Spinal cord (tissue), 10 donors: ENCODE results near the gene TNFRSF9. TPM values are rescaled to one million over a fixed set of nuclear protein-coding genes. Genes with fewer than 3 reads are reported as not detected.
"Not testable (repeated sequence)": the region's sequence is repeated elsewhere in the genome, so short reads cannot be mapped to it uniquely, and the experiment has no call there.

Source experiments
- DNase-seq, 6 donors: peaks; one replicate each; pipeline versions ENCODE4 v3.0.0 to v3.0.0-alpha.2; 2013 to 2015; ENCODE audit warnings: low spot score in 6 of 6, low read depth in 4 of 6
- H3K27ac ChIP-seq: one replicate; pipeline ENCODE4 v1.5.1; 2013; ENCODE audit warnings: low read depth, low read length, control low read depth
- H3K27me3 ChIP-seq: one replicate; pipeline ENCODE4 v1.6.1; 2013; ENCODE audit warnings: low read length; ENCODE audit not compliant: control insufficient read depth, insufficient read depth
- H3K36me3 ChIP-seq: one replicate; pipeline ENCODE4 v1.6.1; 2013; ENCODE audit warnings: low read length; ENCODE audit not compliant: control insufficient read depth, insufficient read depth
- H3K4me1 ChIP-seq: one replicate; pipeline ENCODE4 v1.6.1; 2013; ENCODE audit warnings: low read length; ENCODE audit not compliant: control insufficient read depth, insufficient read depth
- H3K4me3 ChIP-seq: one replicate; pipeline ENCODE4 v1.5.1; 2013; ENCODE audit warnings: low read depth, low read length, control low read depth
- H3K9me3 ChIP-seq: one replicate; pipeline ENCODE4 v1.6.1; 2013; ENCODE audit warnings: low read length; ENCODE audit not compliant: control insufficient read depth, insufficient read depth
- WGBS: methylation state at CpG from one replicate; pipeline ENCODE4 v1.1.5; 2013; ENCODE audit warnings: missing lambda C conversion rate; ENCODE audit not compliant: insufficient coverage; 5-methylcytosine and 5-hydroxymethylcytosine counted together
- polyA plus RNA-seq, 2 donors: library from polyadenylated mRNA; unstranded; fragments of 120-200 nt; gene quantifications; one replicate each; pipeline ENCODE4 v1.2.1, GENCODE V29; 2013; ENCODE audit not compliant: insufficient read length in 2 of 2
- total RNA-seq, 2 donors: library from RNA; depleted of rRNA in 1 of 2; stranded (reverse); fragments of 120-200 nt in 1 of 2; fragments of >200 nt in 1 of 2; gene quantifications; one replicate each; pipeline versions ENCODE4 v1.2.3 to v1.2.4, GENCODE V29; 2013 to 2014
- donor health status: healthy.

Gene TNFRSF9
- total and polyA plus RNA-seq, 4 donors: 0.10 to 0.29 (median 0.11) TPM; not detected in 1

DNA sequence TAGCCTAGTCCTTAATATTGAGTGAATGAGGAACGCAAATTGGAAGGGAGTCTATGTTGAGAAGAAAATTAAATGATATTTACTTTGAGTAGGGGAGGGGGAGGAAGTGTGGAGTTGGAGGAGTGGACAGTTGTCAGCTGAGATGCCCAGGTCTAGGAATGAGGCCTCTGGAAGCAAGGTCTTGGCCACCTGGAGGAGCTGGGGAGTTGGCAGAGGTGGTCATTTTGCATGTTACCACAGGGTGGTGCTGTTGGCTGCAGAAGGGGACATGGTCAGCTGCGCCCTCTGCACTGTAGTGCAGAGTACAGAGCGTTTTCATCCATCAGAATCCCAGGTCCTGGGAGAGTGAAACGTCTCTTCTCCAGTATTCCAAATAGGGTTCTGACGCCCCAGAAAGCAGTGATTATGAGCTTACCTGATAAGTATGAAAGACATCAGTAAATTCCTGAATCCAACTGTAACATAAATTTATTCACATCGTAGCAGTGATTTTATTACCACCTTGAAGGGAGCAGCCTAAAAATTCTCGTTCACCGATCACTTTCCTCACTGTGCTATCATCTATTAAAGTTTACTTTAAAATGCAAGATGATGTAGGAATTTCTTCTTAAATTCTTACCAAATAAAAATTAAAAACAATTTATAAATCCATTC is 34.7 kb upstream of the TNFRSF9 start:
- H3K4me1 ChIP-seq: no peaks in the 10 kb centered on the region
- no peak overlapping the region for H3K4me3 ChIP-seq
- DNase-seq: peak in 3 of 6 donors; percentile 53 to 85 (median 74)
- H3K36me3 ChIP-seq: peaks cover 60% of the 10 kb centered on the region
- no peak overlapping the region for H3K27ac ChIP-seq
- 30% methylated on average over 2 of the region's 8 CpGs for WGBS
- no peaks in the 10 kb centered on the region for H3K9me3 ChIP-seq
- H3K27me3 ChIP-seq: no peaks in the 10 kb centered on the region

DNA sequence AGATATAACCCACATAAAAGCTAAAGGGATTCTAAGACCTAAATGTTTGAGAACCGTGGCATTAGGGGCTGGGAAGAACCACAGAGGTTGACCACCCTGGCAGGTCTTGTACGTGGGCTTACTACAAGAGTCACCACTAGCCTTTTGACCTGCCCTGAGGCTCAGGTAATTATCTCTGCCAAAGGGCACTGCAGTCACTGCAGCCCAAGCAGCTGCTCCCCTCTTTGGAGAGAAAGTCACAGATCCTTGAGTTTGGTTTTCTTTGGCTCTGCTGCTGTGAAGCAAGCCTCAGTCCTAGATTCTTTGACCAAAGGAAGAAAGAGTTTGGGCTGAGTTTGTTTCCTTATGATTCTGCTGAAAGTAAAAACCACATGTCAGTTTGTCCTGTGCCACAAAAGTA is 32.4 kb upstream of the TNFRSF9 start:
- Histone ChIP-seq H3K4me3 (no peak overlapping the region), H3K27ac (no peak overlapping the region), H3K9me3 (no peaks in the 10 kb centered on the region), H3K36me3 (peaks cover 54% of the 10 kb centered on the region), H3K4me1 (no peaks in the 10 kb centered on the region), H3K27me3 (no peaks in the 10 kb centered on the region)
- DNase-seq: no peak
- 82% methylated on average over 2 of the region's 2 CpGs for WGBS

DNA sequence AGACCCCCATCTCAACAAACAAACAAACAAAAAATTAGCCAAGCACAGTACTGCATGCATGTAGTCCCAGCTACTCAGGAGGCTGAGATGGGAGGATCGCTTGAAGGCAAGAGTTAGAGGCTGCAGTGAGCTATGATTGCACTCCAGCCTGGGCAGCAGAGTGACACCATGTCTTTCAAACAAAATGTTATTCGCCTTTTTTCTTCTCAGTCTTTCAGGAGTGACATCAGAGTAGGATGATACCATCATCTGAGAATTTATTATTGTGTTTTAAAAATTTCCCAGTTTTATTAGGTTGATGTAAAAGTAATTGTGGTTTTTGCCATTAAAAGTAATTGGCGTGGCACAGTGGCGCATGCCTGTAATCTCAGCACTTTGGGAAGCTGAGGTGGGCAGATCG is 31.6 kb upstream of the TNFRSF9 start:
- Histone ChIP-seq H3K27me3 (no peaks in the 10 kb centered on the region), H3K9me3 (no peaks in the 10 kb centered on the region), H3K4me1 (no peaks in the 10 kb centered on the region), H3K36me3 (peaks cover 54% of the 10 kb centered on the region), H3K4me3 (no peak overlapping the region), H3K27ac (no peak overlapping the region)
- no peak for DNase-seq
- 100% methylated on average over 4 of the region's 5 CpGs for WGBS

DNA sequence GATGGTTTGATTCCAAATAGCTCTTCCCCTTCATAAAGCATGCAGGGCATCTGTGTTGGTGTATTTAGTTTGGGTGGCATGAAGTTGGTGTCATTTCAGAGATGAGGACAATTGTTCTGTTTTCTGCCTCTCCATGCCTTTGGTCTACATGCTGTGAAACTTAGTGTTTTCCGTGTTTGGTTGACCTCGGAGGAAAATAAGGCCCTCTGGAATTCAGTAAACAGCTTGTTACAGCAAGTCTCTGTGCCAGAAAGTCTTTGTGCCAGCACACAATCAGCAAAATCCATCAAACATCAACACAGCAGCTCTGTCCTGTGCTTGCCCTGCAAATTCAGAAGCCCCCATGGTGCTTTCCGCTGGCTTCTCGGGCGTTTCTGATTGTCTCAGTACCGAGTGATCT is 30.4 kb upstream of the TNFRSF9 start:
- Histone ChIP-seq H3K9me3 (no peaks in the 10 kb centered on the region), H3K4me1 (no peaks in the 10 kb centered on the region), H3K27me3 (no peaks in the 10 kb centered on the region), H3K4me3 (no peak overlapping the region), H3K36me3 (peaks cover 57% of the 10 kb centered on the region), H3K27ac (no peak overlapping the region)
- WGBS: 74% methylated on average over 6 of the region's 6 CpGs
- peak in 2 of 6 donors; percentile 45 to 52 for DNase-seq

DNA sequence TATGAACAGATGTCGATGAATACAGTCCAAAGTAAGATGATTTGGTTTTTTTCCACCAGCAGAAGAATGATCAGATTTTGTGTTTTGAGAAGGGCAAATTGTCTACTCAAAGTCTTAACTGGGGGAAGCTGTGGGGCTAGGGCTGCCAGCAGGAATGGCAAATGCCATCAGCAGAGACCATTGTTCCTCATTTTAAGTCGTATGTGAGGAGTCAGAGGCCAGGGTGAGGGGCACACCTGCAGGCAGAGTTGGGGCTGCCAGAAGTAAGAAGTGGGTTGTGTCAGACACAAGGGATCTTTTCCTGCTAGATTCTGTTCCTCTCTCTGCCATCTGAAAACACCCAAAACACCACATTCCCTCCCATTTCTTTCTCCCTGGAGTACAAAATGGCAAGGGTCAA is 29.6 kb upstream of the TNFRSF9 start:
- no peak overlapping the region for H3K27ac ChIP-seq
- 92% methylated on average over 2 of the region's 2 CpGs for WGBS

DNA sequence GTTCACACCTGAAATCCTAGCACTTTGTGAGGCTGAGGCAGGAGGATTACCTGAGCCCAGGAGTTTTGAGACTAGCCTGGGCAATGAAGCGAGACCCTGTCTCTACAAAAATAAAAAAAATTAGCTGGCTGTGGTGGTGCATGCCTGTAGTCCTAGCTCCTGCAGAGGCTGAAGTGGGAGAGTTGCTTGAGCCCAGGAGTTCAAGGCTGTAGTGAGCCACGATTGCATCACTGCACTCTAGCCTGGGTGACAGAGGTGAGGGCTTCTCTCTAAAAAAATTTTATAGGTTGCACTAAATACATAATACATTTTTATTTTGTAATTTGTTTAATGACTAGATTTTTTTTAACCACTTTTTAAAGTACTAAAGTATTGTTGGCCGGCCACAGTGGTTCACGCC is 27.0 kb upstream of the TNFRSF9 start:
- no peak overlapping the region for H3K27ac ChIP-seq
- no peaks in the 10 kb centered on the region for H3K9me3 ChIP-seq
- 100% methylated on average over 1 of the region's 4 CpGs for WGBS
- H3K36me3 ChIP-seq: peaks cover 61% of the 10 kb centered on the region
- no peak for DNase-seq
- peaks cover 8% of the 10 kb centered on the region for H3K4me1 ChIP-seq
- no peak overlapping the region for H3K4me3 ChIP-seq
- no peaks in the 10 kb centered on the region for H3K27me3 ChIP-seq

More for the DNA sequence above, 29.6 kb upstream of the TNFRSF9 start:
- Histone ChIP-seq H3K9me3 (no peaks in the 10 kb centered on the region), H3K36me3 (peaks cover 64% of the 10 kb centered on the region), H3K27me3 (no peaks in the 10 kb centered on the region), H3K4me3 (no peak overlapping the region), H3K4me1 (no peaks in the 10 kb centered on the region)
- DNase-seq: no peak

DNA sequence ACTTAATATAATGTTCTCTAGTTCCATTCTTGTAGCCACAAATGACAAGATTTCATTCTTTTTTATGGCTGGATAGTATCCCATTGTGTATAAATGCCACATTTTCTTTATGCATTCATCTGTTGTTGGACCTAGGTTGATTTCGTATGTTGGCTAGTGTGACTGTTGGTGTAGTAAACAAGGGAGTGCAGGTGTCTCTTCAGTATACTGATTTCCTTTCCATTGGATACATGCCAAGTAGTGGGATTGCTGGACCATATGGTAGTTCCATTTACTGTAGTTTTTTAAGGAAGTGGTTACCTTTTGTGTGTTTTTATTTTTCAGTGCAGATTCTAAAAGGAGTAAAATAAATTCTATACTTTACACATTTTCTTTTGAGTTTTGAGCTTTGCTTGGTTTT is 26.6 kb upstream of the TNFRSF9 start:
- no CpG with 5 or more reads among the region's 1 CpG for WGBS
- no peak overlapping the region for H3K27ac ChIP-seq
- peak in 2 of 6 donors; percentile 42 to 78 for DNase-seq
- no peak overlapping the region for H3K4me3 ChIP-seq
- no peaks in the 10 kb centered on the region for H3K9me3 ChIP-seq
- H3K4me1 ChIP-seq: peaks cover 8% of the 10 kb centered on the region
- H3K36me3 ChIP-seq: peaks cover 58% of the 10 kb centered on the region
- no peaks in the 10 kb centered on the region for H3K27me3 ChIP-seq

DNA sequence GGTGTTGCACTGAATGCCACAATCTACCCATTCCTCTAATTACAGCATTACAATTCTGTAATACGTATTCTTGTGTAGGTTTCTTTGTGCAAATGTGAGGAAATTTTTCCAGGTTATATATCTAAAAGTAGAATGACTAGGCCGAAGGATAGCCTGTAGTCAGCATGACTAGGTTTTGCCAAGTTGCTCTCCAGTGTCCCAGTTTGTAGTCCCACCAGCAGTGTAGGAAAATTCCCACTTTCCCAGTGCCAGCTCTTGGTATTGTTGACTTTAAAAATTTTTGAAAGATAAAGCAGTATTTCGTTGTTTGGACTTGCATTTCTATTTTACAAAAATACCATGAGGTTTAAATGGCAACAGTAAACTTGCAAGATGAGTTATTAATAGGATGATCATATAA is 23.8 kb upstream of the TNFRSF9 start:
- H3K36me3 ChIP-seq: peaks cover 34% of the 10 kb centered on the region
- no peaks in the 10 kb centered on the region for H3K9me3 ChIP-seq
- H3K27ac ChIP-seq: no peak overlapping the region
- peaks cover 8% of the 10 kb centered on the region for H3K4me1 ChIP-seq
- no peak overlapping the region for H3K4me3 ChIP-seq
- WGBS: no CpG with 5 or more reads among the region's 3 CpGs
- DNase-seq: no peak
- no peaks in the 10 kb centered on the region for H3K27me3 ChIP-seq

DNA sequence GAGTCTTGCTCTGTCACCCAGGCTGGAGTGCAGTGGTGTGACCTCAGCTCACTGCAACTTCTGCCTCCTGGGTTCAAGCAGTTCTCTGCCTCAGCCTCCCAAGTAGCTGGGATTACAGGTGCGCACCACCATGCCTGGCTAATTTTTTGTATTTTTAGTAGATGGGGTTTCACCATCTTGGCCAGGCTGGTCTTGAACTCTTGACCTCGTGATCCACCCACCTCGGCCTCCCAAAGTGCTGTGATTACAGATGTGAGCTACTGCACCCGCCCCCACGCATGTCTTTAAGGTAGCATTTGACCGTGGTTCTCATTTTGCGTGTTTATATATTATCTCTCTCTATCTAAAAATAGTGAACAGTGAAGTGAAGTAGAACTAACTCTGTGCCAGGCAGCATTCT is 23.2 kb upstream of the TNFRSF9 start:
- not testable (repeated sequence) for H3K27me3 ChIP-seq, H3K4me1 ChIP-seq, DNase-seq, H3K27ac ChIP-seq, H3K4me3 ChIP-seq, H3K9me3 ChIP-seq
- 89% methylated on average over 3 of the region's 7 CpGs for WGBS
- peaks cover 31% of the 10 kb centered on the region for H3K36me3 ChIP-seq

DNA sequence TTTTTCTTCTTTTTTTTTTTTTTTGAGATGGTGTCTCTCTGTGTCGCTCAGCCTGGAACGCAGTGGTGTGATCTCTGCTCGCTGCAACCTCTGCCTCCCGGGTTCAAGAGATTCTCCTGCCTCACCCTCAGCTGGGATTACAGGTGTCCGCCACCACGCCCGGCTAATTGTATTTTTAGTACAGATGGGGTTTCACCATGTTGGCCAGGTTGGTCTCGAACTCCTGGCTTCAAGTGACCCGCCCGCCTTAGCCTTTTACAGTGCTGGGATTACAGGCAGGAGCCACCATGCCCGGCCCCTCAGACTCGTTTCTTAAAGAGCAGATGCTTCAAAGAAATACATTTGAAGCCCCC is 22.7 kb upstream of the TNFRSF9 start:
- H3K27me3 ChIP-seq, H3K9me3 ChIP-seq, DNase-seq, H3K4me1 ChIP-seq, H3K4me3 ChIP-seq, H3K27ac ChIP-seq: not testable (repeated sequence)
- WGBS: 98% methylated on average over 11 of the region's 12 CpGs
- peaks cover 27% of the 10 kb centered on the region for H3K36me3 ChIP-seq
